ENCODE measurements around the gene THBD.

- TF ChIP-seq, protein P1, sequence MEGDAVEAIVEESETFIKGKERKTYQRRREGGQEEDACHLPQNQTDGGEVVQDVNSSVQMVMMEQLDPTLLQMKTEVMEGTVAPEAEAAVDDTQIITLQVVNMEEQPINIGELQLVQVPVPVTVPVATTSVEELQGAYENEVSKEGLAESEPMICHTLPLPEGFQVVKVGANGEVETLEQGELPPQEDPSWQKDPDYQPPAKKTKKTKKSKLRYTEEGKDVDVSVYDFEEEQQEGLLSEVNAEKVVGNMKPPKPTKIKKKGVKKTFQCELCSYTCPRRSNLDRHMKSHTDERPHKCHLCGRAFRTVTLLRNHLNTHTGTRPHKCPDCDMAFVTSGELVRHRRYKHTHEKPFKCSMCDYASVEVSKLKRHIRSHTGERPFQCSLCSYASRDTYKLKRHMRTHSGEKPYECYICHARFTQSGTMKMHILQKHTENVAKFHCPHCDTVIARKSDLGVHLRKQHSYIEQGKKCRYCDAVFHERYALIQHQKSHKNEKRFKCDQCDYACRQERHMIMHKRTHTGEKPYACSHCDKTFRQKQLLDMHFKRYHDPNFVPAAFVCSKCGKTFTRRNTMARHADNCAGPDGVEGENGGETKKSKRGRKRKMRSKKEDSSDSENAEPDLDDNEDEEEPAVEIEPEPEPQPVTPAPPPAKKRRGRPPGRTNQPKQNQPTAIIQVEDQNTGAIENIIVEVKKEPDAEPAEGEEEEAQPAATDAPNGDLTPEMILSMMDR (conservative IDR thresholded peaks at IDR 0.05; ENCODE audit: low read depth, low read length) = no peak
- TF ChIP-seq EZH2 (IDR thresholded peaks at IDR 0.05; ENCODE audit: low read length, unreplicated experiment) = no peak
- no peak for TF ChIP-seq EZH2phosphoT487 (IDR thresholded peaks at IDR 0.05; ENCODE audit: borderline replicate concordance, low read length)
These were observed 18.8 kb upstream of the THBD start for GRCh38 chr20:23068283-23068682.
